Measurements from ENCODE around the gene KCNQ5.

- TF ChIP-seq CTCF (IDR thresholded peaks at IDR 0.05) (no peak), POLR2A (IDR thresholded peaks at IDR 0.05) (no peak)
These were observed 308.8 kb downstream of the KCNQ5 start for GRCh38 chr6:72930556-72931132.

Measured in thyroid gland (tissue), 4 donors.